Activated T-helper 1 cell treated with anti-CD3 and anti-CD28 coated beads, Interleukin-12 subunit alpha, Interleukin-12 subunit beta, Interleukin-2, Interleukin-4 antibody, amounts not matched to agents 30 ng/mL and 10 ng/mL and 1 ng/mL, durations not matched to agents 14 hours and 24 hours and 36 hours (primary cell): ENCODE measurements around the gene NUDCD3. TPM values are rescaled to one million over a fixed set of nuclear protein-coding genes. Genes with fewer than 3 reads are reported as not detected.

Source experiments
- DNase-seq: peaks from one replicate; pipeline ENCODE4 v3.0.0; 2021; ENCODE audit warnings: low spot score
- H3K27ac Mint-ChIP-seq: one replicate; pipeline ENCODE4 v1.8.0; 2021; ENCODE audit warnings: mild to moderate bottlenecking, mixed read lengths
- H3K27me3 Mint-ChIP-seq: one replicate; pipeline ENCODE4 v1.8.0; 2022; ENCODE audit warnings: mild to moderate bottlenecking, moderate library complexity, mixed read lengths; ENCODE audit not compliant: insufficient read depth
- H3K36me3 Mint-ChIP-seq: one replicate; pipeline ENCODE4 v1.8.0; 2021; ENCODE audit warnings: low read depth, mixed read lengths
- H3K4me1 Mint-ChIP-seq: one replicate; pipeline ENCODE4 v1.8.0; 2021; ENCODE audit warnings: low read depth, mixed read lengths
- H3K4me3 Mint-ChIP-seq: one replicate; pipeline ENCODE4 v1.8.0; 2021; ENCODE audit warnings: mild to moderate bottlenecking, moderate library complexity, mixed read lengths
- H3K9me3 Mint-ChIP-seq: one replicate; pipeline ENCODE4 v1.8.0; 2021; ENCODE audit warnings: mixed read lengths
- intact Hi-C: fragments of 100-400 bp; cut with micrococcal nuclease; formaldehyde crosslinking; loops from one replicate; pipeline ENCODE4 v1.15.1; 2024
- total RNA-seq: library from RNA; stranded (reverse); gene quantifications from 2 replicates; pipeline ENCODE4 v1.2.3, GENCODE V29; 2022

Gene NUDCD3
- total RNA-seq, 1 donor from 2014 or later, result 83.1 TPM

- intact Hi-C loops, result no loop called here
- Mint-ChIP-seq H3K27ac (no peak overlapping the region), H3K27me3 (peaks cover 16% of the 10 kb centered on the region), H3K9me3 (no peaks in the 10 kb centered on the region), H3K36me3 (no peaks in the 10 kb centered on the region), H3K4me3 (no peak overlapping the region), H3K4me1 (peaks cover 4% of the 10 kb centered on the region)
- no peak for DNase-seq
These were observed 160.6 kb downstream of the NUDCD3 start for GRCh38 chr7:44329888-44330287.

Other genes starting within 250 kb of the NUDCD3 start
- 0.47 and 0.76 TPM in 2 replicates for gene CAMK2B, start 165.1 kb downstream of the NUDCD3 start, total RNA-seq
- not detected in 2 replicates for gene NPC1L1, start 50.7 kb upstream of the NUDCD3 start, total RNA-seq
- gene DDX56, start 83.2 kb upstream of the NUDCD3 start, total RNA-seq, result 165 and 166 TPM in 2 replicates
- gene TMED4, start 91.6 kb upstream of the NUDCD3 start, total RNA-seq, result 74.9 and 79.6 TPM in 2 replicates
- 101 and 105 TPM in 2 replicates for gene OGDH, start 116.0 kb upstream of the NUDCD3 start, total RNA-seq